GM12874 (cell line): ENCODE measurements around the gene KDM5A.

ENCODE experiments used
- TF ChIP-seq, protein P1 (sequence below): IDR thresholded peaks from 2 replicates; pipeline ENCODE4 v1.5.1; 2011; ENCODE audit warnings: low read depth, mild to moderate bottlenecking, control low read depth, low read length, moderate library complexity; ENCODE audit not compliant: insufficient read depth

Gene KDM5A

DNA sequence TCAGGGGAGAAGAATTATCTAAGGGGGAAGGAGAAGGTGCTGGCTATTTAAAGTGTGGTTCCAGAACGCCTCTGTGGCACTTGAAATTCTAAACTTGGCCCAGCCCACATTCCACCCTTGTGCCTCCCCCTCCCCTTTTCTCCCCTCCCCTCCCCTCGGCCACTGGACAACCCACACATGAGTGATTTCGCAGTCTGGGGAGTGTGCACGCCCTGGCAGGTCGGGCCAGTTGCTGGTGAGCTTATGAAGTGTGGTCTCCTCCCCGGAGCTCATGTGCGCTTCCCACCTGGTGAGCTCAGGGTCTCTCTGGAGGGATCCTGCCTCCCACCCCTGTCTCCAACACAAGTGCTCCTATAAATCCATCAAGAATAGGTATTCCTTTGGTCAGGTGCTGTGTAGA lies 126.3 kb downstream of the KDM5A start, which contains the start of gene SLC6A13:
SLC6A13 (minus strand) TSS at position 20 of the 400 bp plus-strand sequence. CDS start 2,784 bp downstream, outside the sequence.
- TF ChIP-seq, protein P1, sequence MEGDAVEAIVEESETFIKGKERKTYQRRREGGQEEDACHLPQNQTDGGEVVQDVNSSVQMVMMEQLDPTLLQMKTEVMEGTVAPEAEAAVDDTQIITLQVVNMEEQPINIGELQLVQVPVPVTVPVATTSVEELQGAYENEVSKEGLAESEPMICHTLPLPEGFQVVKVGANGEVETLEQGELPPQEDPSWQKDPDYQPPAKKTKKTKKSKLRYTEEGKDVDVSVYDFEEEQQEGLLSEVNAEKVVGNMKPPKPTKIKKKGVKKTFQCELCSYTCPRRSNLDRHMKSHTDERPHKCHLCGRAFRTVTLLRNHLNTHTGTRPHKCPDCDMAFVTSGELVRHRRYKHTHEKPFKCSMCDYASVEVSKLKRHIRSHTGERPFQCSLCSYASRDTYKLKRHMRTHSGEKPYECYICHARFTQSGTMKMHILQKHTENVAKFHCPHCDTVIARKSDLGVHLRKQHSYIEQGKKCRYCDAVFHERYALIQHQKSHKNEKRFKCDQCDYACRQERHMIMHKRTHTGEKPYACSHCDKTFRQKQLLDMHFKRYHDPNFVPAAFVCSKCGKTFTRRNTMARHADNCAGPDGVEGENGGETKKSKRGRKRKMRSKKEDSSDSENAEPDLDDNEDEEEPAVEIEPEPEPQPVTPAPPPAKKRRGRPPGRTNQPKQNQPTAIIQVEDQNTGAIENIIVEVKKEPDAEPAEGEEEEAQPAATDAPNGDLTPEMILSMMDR = no peak

DNA sequence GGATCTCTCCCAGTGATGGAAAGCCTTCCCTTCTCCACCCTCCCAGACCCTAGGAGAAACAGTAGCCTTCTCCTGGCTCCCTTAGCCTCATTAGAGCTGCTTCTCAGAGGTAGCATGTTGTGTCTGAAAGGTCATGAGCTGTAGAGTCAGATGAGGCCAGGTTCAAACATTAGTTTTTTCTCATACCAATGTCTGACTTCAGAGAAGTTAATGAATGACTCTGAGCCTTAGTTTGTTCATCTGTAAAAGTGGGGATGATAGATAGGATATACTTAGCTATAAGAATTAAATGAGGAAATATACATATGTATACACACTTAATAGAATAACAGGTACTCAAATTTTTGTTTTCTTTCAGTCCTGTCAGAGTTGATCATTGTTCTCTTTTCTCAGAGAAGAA lies 127.0 kb downstream of the KDM5A start:
- TF ChIP-seq, protein P1 = no peak

DNA sequence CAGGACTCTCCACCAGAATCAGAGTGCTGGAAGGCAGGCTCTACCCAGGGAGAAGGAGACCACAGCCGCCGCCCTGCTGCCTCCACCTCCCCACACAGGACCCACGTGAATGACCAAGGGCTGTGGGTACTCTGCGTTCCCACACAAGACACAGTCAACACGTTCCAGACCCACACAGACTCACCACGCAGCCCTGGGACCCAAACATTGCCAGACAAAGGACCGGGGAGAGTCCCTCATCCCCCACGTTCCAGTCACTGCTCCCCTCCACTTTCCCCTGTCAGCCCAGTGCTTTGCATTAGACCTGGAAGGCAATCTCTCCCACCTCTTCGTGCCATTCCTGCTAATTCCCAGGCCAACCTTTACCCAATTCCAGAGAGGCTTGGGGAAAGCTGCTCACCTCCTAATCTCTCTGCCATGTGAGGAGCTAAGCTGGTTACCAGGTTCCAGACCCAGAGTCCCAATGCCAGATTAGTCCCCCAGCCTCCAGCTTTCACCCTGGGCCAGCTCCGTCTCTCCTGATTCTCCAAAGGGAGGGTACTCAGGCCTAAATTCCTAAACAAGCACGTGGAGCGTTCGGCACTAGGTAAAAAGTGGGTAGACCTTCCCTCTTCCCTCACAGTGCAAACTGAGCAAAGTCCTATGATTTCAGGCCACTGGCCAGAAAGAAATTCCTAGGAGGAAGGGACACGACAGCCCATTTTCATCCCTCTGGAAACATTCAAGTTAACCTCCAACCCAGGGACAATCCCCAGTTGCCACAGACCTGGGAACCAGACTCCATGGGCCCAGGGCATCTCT lies 131.4 kb downstream of the KDM5A start:
- TF ChIP-seq, protein P1 = no peak

DNA sequence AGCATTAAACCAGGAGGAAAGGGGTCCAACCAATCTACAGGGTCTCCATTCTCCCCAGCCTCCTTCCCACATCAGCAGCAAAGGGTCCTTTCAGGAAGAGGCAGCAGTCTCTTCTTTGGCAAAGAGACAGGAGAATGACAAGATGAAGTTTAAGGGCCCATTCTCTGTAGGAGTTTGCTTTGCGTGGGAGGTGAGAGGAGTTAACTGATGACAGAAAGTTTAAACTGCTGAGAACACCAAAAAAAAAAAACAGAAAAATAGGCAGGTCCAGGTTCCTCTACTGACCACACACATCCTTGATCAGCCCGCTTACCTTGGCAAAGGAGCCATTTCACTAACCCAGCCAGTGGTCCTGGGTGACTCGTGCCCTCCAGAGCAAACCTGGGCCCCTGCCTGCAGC lies 132.2 kb downstream of the KDM5A start:
- TF ChIP-seq, protein P1 = no peak

DNA sequence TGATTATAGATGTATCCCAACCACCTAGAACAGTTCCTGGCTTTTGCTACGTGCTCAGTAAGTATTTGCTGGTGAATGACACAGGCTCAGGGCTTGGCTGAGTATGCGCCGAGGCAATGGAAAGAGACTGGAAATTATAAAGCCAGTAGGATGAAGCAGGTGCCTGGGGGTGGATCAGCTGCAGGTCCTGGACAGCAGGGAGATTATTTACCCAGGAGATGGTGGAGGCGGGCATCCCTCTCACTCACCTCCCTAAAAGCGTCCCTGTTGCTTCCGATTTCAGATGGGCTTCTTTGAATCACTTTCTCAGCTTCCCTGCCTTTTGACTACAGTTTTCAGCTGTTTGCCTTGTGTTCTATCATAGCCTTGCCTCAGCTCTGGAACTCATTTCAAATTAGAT lies 132.9 kb downstream of the KDM5A start:
- TF ChIP-seq, protein P1 = no peak

DNA sequence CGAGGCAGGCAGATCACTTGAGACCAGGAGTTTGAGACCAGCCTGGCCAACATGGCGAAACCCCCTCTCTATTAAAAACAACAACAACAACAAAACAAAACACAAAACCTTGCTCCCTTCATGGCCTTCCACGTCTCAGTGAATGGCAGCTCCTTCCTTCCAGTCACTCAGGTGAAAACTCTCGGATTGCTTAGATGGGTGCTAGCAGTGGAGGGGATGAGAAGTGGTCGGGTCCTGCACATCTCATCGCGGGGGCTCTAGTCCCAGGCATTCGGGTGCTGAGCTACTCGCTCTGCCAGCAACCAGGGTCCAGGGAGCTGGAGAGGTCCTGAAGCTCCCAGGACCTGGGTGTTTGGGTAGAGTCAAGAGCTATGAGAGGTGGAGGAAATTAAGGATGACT lies 134.2 kb downstream of the KDM5A start:
- TF ChIP-seq, protein P1 = no peak

DNA sequence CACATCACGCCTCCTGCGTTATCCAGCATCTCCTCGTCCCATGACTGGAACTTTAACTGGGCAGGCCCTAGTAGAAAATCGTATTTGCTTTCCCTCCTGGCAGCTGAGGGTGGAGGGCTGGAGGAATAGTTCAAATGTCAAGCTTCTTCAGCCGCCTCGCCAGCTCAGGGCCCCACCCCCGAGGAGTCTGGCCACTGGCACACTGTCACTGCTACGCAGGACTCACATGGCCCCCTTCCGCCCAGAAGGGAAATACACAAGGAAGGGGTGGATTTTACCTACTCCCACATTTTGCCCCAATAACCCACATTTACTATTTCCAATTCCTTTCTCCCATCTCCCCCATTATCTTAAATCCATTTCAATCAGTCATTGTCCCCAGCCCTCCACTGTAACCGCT lies 135.1 kb downstream of the KDM5A start:
- TF ChIP-seq, protein P1 = no peak
